ENCODE measurements around the gene CEP131.

The CEP131 gene

DNA sequence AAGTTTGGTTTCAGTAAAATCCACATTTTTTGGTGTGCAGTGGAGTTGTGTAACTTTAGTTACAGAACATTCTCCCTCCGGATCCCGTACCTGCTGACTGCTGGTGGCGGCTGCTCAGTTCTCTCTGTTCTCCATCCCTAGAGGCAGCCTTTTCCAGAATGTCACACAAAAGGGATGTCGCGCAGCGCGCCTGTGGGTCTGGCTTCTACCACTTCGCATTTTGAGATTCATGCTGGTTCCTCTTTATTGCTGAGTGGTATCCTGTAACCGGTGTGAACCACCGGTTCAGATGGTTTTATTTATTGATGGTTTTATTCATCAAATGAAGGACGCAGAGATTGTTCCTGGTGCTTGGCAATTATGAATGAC, 981 bp upstream of the CEP131 start:
- no peak for DNase-seq (ENCODE audit: low spot score)

DNA sequence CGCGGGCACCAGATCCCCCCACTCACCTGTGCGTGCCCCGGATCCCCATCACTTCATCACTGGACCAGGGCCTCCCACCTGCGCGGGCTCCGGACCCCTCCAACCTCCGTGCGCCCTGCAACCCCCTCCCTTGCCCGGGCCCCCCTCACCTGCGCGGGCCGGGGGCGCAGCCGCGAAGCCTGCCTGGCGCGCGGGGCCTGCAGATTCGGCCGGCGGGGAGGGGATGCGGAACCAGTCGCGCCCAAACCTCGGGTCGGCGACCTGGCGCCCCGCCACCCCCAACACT, 202 bp downstream of the CEP131 start:
- DNase-seq (ENCODE audit: low spot score), result no peak

GRCh38 chr17:81221842-81222619, 734 bp downstream of the CEP131 start:
- no peak for DNase-seq (ENCODE audit: low spot score)

GRCh38 chr17:81221371-81221841, 1.4 kb downstream of the CEP131 start:
- no peak for DNase-seq (ENCODE audit: low spot score)

DNA sequence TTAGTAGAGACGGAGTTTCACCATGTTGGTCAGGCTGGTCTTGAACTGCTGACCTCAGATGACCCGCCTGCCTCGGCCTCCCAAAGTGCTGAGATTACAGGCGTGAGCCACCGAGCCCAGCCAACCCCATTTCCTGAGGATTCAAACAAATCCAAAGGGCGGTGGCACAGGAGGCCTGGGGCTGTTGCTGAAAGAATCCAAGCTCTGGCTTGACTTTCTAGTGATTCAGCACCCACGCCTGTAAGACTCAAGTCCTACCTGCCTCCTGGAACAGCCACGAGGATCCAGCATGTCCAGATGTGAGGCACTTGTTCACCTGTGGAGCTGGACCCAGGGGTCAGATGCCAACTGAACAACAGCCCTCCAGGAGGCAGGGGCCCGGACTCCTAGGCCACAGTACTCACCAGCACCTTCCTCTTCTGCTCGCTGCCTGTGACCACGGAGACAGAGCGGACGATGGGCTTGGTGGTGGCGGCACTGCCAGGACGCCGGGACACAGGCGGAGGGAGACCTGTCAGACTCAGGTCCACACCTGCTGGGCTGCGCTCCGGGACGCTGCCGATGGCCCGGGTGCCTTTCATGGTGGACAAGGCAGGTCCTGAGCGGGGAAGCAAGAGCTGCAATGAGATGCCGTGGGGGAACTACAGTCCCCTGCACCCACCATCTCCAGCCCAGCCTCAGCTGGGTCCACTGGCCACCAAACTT, 3.1 kb downstream of the CEP131 start:
- DNase-seq (ENCODE audit: low spot score), result no peak

DNA sequence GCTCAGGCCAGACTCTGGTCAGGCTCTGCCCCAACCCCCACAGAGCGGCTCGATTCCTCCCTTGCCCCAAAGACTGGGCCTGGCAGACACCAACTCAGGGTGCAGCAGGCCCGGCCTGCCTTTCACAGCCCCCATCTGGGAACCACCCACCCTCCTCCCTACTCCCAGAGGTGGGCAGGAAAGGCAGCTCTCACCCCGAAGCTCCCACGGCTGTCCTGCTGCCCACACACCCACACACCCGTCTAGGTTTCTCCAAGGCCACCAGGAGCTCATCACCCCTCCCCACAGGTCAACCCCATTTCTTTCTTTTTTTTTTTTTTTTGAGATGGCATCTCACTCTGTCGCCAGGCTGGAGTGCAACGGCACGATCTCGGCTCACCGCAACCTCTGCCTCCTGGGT, 3.8 kb downstream of the CEP131 start:
- DNase-seq (ENCODE audit: low spot score), result no peak

DNA sequence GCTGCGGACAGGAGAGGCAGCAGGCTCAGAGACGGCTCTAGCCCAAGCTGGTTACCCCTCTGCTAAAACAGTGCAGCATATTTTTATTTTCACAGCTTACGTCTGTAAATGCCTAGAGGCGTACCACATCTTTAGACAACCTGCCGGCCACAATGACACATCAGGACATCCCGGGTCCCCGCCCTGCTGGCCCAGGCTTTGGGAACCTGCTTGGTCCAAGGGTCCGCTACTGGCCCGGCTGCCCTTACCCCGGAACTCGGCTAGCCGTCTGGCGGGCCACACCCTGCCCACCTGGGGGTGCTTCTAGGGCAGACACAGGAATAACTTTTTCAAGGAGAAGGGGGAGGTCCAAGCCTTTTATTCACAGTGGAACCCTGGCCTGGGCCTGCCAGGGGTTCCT, 4.3 kb downstream of the CEP131 start:
- no peak for DNase-seq (ENCODE audit: low spot score)

- DNase-seq (ENCODE audit: low spot score), result no peak
Measured at GRCh38 chr17:81217491-81217890, 5.3 kb downstream of the CEP131 start.

GRCh38 chr17:81213978-81214377, 8.8 kb downstream of the CEP131 start:
- DNase-seq (ENCODE audit: low spot score), result no peak

- DNase-seq (ENCODE audit: low spot score), result no peak
Measured at GRCh38 chr17:81212365-81212764, 10.4 kb downstream of the CEP131 start.

GRCh38 chr17:81210868-81211267, 11.9 kb downstream of the CEP131 start:
- no peak for DNase-seq (ENCODE audit: low spot score)

DNA sequence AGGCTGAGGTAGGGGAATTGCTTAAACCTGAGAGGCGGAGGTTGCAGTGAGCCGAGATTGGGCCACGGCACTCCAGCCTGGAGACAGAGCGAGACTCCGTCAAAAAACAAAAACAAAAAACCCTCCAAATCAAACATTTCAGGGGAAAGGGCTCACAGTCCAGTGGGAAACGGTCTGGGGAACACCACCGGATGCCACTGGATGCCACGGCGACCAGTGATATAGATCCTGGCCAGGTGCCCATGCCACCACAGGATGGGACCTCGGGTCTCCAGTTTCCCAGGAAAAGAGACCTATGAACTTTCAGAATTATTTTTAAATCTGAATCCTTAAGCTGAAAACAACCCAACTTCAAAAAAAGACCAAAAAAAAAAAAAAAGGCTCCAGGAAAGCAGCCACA, 12.3 kb downstream of the CEP131 start:
- DNase-seq (ENCODE audit: low spot score), result no peak

DNA sequence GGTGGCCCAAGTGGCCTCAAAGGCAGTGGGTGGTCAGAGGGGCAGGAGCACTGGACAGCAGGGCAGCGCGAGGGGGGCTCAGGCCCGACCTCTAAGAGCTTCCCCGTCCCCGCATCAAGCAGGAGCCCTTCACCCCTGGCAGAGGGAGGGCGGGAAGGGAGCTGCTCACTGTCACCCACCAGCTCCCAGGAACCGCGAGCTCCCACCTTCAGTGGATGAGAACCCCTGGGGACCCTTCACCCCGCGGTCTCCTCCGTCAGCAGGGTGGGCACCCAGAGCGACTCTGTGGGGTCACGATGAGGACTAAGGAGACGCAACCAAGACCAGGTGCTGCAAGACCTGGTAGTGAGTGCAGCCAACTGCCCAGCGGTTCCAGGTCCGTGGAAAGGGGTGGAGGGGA, 13.6 kb downstream of the CEP131 start:
- DNase-seq (ENCODE audit: low spot score), result no peak

GRCh38 chr17:81208651-81209050, 14.1 kb downstream of the CEP131 start:
- DNase-seq (ENCODE audit: low spot score), result no peak

- DNase-seq (ENCODE audit: low spot score), result no peak
Measured at GRCh38 chr17:81207610-81208581, 14.9 kb downstream of the CEP131 start.

DNA sequence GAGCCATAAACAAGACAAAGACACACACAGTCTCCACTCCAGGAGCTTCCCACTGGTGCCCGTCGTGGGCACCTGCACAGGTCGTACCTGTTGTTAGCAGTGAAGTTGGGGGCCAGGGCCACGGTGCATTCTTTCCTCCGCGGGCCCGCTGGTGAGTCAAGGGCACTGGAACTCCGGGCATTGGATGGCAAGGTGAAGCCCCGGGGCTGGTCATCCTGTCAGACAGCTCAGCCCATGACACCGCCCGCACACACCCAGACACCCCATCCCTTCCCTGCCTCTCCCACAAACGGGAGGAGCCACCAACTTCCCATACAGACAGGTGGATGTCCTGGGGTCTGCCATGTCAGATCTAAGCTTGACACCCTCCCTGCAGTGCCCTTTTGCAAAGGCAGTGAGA, 16.1 kb downstream of the CEP131 start:
- DNase-seq (ENCODE audit: low spot score), result no peak

GRCh38 chr17:81206166-81206565, 16.6 kb downstream of the CEP131 start:
- no peak for DNase-seq (ENCODE audit: low spot score)

DNA sequence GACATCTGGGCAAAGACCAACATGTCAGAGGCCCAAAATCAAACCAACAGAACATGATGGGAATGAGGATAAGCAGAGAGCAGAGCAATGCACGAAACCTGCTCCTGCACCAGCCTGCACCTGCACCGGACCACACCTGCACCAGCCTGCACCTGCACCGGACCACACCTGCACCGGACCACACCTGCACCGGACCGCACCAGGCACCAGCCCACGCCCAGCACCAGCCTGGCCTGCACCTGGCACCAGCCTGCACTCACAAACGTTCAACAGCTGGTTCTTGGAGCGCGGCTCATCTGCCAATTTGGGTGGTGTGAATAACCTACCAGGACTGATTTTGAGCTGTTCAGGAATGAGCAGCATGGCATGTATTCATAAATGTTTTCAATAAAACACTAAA, 18.2 kb downstream of the CEP131 start:
- DNase-seq (ENCODE audit: low spot score), result no peak

GRCh38 chr17:81203136-81203535, 19.6 kb downstream of the CEP131 start:
- DNase-seq (ENCODE audit: low spot score), result no peak

GRCh38 chr17:81202318-81202717, 20.4 kb downstream of the CEP131 start:
- no peak for DNase-seq (ENCODE audit: low spot score)

DNA sequence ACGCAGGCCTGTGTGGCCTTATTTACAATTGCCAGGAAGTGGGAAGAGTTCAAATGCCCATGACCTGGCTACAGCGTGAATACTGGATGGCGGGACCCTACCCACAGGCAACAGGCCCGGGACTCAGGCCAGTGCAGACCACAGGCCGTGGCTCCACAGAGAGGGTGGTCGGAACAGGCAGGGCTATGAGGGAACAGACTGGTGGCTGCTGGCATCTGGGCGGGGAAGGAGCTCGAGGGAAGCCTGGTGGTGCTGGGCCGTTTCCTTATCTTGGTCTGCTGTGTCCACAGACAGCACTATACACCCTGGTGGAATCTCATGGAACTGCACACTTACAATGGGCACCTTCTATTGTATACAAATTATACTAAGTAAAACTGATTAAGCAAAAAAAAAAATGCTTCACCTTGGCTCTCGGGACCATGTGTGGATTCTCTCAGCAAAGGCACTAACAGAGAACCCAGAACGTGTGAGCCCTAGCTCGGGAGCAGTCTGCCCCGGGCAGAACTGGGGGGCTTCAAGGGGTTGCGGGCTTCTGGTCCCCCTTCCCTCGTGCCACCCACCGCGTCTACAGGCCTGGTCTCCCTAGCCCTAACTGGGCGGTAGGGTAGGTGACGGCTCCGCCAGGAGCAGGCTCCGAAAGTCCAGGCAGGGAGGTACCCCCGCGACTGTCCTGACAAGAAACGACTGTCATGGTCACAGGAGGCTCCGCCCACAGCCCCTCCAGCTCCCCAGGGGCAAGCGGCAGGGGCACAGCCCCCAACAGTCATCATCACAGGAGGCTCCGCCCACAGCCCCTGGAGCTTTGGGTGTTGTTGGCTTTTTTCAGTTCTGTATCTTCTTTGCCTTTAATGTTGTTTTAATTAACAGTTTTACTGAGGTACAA, 21.8 kb downstream of the CEP131 start:
- DNase-seq (ENCODE audit: low spot score), result peak; percentile 67

DNA sequence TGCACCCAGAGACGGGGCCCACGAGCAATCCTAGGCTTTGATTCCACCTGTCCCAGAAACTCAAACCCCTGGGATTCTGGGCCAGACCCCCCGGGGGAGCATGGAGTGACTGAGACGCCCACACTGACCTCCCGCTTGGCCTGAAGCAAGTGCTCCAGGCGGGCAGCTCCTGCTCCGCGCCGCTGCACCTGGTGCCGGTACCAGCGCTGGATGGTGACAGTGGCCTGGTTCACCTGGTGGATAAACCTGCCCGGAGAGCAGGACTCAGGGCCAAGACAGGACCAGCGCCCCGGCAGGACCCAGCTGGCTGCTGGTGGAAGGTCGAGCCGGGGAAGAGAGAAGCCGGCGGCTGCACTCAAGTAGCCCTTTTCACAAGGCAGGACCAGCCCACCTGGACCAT, 22.6 kb downstream of the CEP131 start:
- DNase-seq (ENCODE audit: low spot score), result no peak
